OCI-LY3 (cell line): ENCODE measurements around the gene TRIM24.

ENCODE experiments used
- H2AFZ ChIP-seq: fragments of 200-600, 300-600 bp; shearing (Covaris generic); 2 replicates; pipeline ENCODE4 v1.6.0; 2014; ENCODE audit warnings: antibody characterized with exemption, low read depth, low read length
- H3K27ac ChIP-seq: fragments of 200-600, 300-600 bp; sonication (generic); 2 replicates; pipeline ENCODE4 v1.5.1; 2014; ENCODE audit warnings: mild to moderate bottlenecking, low read length, moderate library complexity, mixed read lengths
- H3K27me3 ChIP-seq: fragments of 200-600, 300-600 bp; sonication (generic); 2 replicates; pipeline ENCODE4 v1.6.1; 2014; ENCODE audit warnings: low read depth, low read length, mixed read lengths
- H3K36me3 ChIP-seq: fragments of 200-600, 300-600 bp; sonication (generic); replicated peaks from 2 replicates; pipeline ENCODE3; 2014; ENCODE audit warnings: low read depth, low read length, mixed read lengths
- H3K4me1 ChIP-seq: fragments of 300-600, 200-600 bp; sonication (generic); 2 replicates; pipeline ENCODE4 v1.6.1; 2014; ENCODE audit warnings: low read length, mixed read lengths
- H3K4me2 ChIP-seq: fragments of 200-600, 300-600 bp; sonication (generic); 2 replicates; pipeline ENCODE4 v1.6.1; 2014; ENCODE audit warnings: low read length, mixed read lengths
- H3K4me3 ChIP-seq: fragments of 300-600, 200-600 bp; sonication (generic); 2 replicates; pipeline ENCODE4 v1.5.1; 2014; ENCODE audit warnings: antibody characterized with exemption, mild to moderate bottlenecking, low read length, moderate library complexity
- H3K79me2 ChIP-seq: fragments of 300-600, 200-600 bp; shearing (Covaris generic); 2 replicates; pipeline ENCODE4 v1.6.1; 2014; ENCODE audit warnings: mild to moderate bottlenecking, low read length, mixed read lengths
- H3K9ac ChIP-seq: fragments of 300-600, 200-600 bp; shearing (Covaris generic); 2 replicates; pipeline ENCODE4 v1.6.0; 2014; ENCODE audit warnings: mild to moderate bottlenecking, low read length, moderate library complexity
- H3K9me3 ChIP-seq: fragments of 200-600, 300-600 bp; shearing (Covaris generic); 2 replicates; pipeline ENCODE4 v1.6.1; 2014; ENCODE audit warnings: low read length, mixed read lengths; ENCODE audit not compliant: insufficient read depth
- H4K20me1 ChIP-seq: fragments of 200-600, 300-600 bp; sonication (generic); 2 replicates; pipeline ENCODE4 v1.6.1; 2016; ENCODE audit warnings: low read length, mixed read lengths; ENCODE audit not compliant: insufficient read depth
- EZH2phosphoT487 ChIP-seq: fragments of 200-600 bp; shearing (Covaris generic); IDR thresholded peaks from 2 replicates; pipeline ENCODE4 v1.6.1; 2018; ENCODE audit warnings: antibody characterized with exemption, mixed run types, low read depth
- TF ChIP-seq, protein P1 (sequence below): fragments of 200-600, 300-600 bp; sonication (generic); IDR thresholded peaks from 2 replicates; pipeline ENCODE4 v1.5.1; 2014; ENCODE audit warnings: antibody characterized with exemption, low read length, low read depth

The TRIM24 gene

DNA sequence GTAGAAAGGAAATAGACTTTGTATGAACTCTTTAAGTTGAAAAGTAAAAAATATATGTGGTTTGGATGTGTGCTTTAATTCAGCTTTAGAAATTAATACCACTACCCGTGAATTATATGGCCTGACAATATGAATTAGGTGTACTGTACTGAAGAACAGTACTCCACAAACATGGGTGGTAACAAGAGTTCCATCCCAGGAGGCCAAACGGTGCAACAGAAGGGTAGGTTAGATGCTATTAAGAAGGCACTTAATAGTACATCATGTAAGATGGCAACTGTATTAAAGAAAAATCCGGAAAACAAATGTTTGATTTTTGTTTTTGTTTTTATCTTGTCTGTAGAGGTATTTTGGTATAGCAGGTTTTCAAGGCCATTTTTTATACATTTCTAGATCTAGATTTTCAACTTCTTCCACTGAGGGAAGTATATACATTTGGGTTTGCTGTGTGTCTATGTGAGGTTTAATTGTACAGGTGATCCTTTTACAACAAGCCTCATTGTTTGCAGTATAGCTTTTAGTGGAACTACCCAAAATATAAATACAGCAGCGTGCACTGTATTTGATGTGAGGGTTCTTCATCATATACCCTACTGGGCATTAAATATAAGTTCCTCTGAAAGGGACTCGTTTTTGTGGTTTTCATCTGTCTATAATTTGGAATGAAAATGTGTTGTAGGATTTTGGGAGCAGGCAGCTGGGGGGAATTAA, 125.4 kb downstream of the TRIM24 start:
- Histone ChIP-seq H3K36me3 (peaks cover 22% of the 10 kb centered on the region), H3K27me3 (no peaks in the 10 kb centered on the region), H3K9me3 (no peaks in the 10 kb centered on the region), H3K4me3 (no peak overlapping the region), H3K27ac (no peak overlapping the region), H3K9ac (no peak overlapping the region), H4K20me1 (no peaks in the 10 kb centered on the region), H2AFZ (no peak overlapping the region), H3K4me1 (peaks cover 14% of the 10 kb centered on the region), H3K4me2 (no peak overlapping the region), H3K79me2 (no peaks in the 10 kb centered on the region)
- no peak for TF ChIP-seq EZH2phosphoT487
- TF ChIP-seq, protein P1, sequence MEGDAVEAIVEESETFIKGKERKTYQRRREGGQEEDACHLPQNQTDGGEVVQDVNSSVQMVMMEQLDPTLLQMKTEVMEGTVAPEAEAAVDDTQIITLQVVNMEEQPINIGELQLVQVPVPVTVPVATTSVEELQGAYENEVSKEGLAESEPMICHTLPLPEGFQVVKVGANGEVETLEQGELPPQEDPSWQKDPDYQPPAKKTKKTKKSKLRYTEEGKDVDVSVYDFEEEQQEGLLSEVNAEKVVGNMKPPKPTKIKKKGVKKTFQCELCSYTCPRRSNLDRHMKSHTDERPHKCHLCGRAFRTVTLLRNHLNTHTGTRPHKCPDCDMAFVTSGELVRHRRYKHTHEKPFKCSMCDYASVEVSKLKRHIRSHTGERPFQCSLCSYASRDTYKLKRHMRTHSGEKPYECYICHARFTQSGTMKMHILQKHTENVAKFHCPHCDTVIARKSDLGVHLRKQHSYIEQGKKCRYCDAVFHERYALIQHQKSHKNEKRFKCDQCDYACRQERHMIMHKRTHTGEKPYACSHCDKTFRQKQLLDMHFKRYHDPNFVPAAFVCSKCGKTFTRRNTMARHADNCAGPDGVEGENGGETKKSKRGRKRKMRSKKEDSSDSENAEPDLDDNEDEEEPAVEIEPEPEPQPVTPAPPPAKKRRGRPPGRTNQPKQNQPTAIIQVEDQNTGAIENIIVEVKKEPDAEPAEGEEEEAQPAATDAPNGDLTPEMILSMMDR: no peak

DNA sequence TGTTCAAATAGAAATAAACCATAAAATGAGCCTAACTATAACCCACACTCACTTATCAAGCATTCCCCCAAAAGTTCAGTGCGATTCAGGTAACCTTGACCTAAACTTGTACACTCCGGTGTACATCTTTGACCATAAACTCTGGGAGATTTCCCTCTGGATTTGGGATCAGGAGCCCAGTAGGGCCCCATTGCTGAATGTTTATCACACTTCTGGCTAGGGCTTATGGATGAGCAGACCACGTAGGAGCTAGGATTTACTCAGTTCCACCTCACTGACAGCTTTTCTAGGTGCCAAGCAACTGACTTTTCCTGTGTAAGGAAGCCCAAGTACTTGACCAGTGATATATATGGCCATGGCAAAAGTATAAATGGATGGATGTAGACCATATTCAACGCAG, 127.4 kb downstream of the TRIM24 start:
- Histone ChIP-seq H3K36me3 (peaks cover 18% of the 10 kb centered on the region), H3K27me3 (no peaks in the 10 kb centered on the region), H3K79me2 (no peaks in the 10 kb centered on the region), H3K9me3 (no peaks in the 10 kb centered on the region), H3K4me1 (peaks cover 6% of the 10 kb centered on the region; the same call in 1 of the 2 replicates), H3K4me2 (no peak overlapping the region), H4K20me1 (no peaks in the 10 kb centered on the region), H3K9ac (no peak overlapping the region), H3K4me3 (no peak overlapping the region), H3K27ac (no peak overlapping the region), H2AFZ (no peak overlapping the region)
- no peak for TF ChIP-seq EZH2phosphoT487
- TF ChIP-seq, protein P1: no peak

DNA sequence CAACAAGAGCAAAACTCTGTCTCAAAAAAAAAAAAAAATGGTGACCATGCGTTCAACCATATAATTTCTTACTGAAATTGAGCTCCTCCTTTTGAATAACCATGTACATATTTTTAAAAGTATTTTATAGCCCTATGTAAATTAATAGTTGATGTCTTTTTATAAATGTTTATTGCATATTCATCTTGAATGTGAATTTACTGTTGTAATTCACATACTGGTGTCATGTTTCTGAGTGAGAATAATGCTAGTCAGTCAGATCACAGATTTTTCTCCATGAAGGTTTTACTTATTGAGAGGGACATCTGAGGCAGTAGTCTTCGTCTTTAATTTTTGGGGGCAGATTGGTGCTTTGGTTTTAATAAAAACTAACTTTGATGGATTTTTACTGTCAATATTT, 128.9 kb downstream of the TRIM24 start:
- Histone ChIP-seq H3K9ac (no peak overlapping the region), H3K27me3 (no peaks in the 10 kb centered on the region), H2AFZ (no peak overlapping the region), H3K4me1 (peaks cover 4% of the 10 kb centered on the region; the same call in 1 of the 2 replicates), H3K4me3 (no peak overlapping the region), H3K36me3 (peaks cover 15% of the 10 kb centered on the region), H3K4me2 (no peak overlapping the region), H3K9me3 (no peaks in the 10 kb centered on the region), H3K79me2 (no peaks in the 10 kb centered on the region), H4K20me1 (no peaks in the 10 kb centered on the region), H3K27ac (no peak overlapping the region)
- TF ChIP-seq EZH2phosphoT487: no peak
- TF ChIP-seq, protein P1: no peak

DNA sequence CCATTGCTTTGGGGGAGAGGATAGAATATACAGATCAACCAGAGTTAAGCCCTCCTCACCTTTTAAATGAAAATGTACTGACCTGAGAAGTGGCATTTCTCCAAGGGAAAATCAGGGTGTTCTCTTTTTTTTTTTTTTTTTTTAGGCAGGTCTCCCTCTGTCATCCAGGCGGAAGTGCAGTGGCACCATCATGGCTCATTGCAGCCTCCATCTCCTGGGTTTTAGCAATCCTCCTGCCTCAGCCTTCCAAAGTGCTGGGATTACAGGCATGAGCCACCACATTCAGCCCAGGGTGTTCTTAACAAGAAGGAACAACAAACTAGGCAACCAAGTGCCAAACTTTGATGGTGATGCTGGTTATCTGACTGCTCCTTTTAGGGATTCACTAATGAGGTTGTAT, 130.1 kb downstream of the TRIM24 start:
- H3K4me3 ChIP-seq: no peak overlapping the region
- H3K9me3 ChIP-seq: no peaks in the 10 kb centered on the region
- H2AFZ ChIP-seq: no peak overlapping the region
- no peaks in the 10 kb centered on the region for H3K4me1 ChIP-seq
- H3K9ac ChIP-seq: no peak overlapping the region
- H3K4me2 ChIP-seq: no peak overlapping the region
- H3K27ac ChIP-seq: no peak overlapping the region
- no peaks in the 10 kb centered on the region for H4K20me1 ChIP-seq
- no peaks in the 10 kb centered on the region for H3K79me2 ChIP-seq
- TF ChIP-seq, protein P1: no peak
- TF ChIP-seq EZH2phosphoT487: no peak
- H3K27me3 ChIP-seq: no peaks in the 10 kb centered on the region
- H3K36me3 ChIP-seq: peaks cover 4% of the 10 kb centered on the region
